C4-2B (cell line): ENCODE results near the gene RASGRF2.
"Not testable (repeated sequence)": the region's sequence is repeated elsewhere in the genome, so short reads cannot be mapped to it uniquely, and the experiment has no call there.

Experiments used
- H3K27ac ChIP-seq: fragments of 450-650 bp; 2 replicates; pipeline ENCODE4 v1.5.1; 2017
- CTCF ChIP-seq: fragments of 450-650 bp; conservative IDR thresholded peaks from 2 replicates; pipeline ENCODE4 v1.5.1; 2017; ENCODE audit warnings: mild to moderate bottlenecking
- ZFX ChIP-seq: fragments of 450-650 bp; IDR thresholded peaks from 2 replicates; pipeline ENCODE4 v1.6.1; 2017

RASGRF2 gene

DNA sequence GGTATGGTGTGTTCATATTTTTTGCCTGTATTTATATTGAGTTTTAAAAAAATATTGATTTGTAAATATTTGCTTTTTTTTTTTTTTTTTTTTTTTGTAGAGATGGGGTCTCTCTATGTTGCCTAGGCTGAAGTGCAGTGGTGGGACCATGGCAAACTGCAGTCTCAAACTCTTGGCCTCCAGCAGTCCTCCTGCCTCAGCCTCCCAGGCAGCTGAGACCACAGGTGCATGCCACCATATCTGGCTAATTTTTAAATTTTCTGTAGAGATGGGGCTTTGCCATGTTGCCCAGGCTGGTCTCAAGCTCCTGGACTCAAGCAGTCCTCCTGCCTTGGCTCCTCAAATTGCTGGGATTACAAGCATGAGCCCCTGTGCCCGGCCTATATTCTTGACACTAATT lies 78.3 kb downstream of the RASGRF2 start:
- no peak overlapping the region for H3K27ac ChIP-seq
- no peak for TF ChIP-seq CTCF
- TF ChIP-seq ZFX, result no peak

GRCh38 chr5:81044868-81045267 lies 84.7 kb downstream of the RASGRF2 start:
- no peak overlapping the region for H3K27ac ChIP-seq
- TF ChIP-seq CTCF (no peak), ZFX (no peak)

GRCh38 chr5:81045389-81045807 lies 85.2 kb downstream of the RASGRF2 start:
- TF ChIP-seq CTCF, result no peak
- no peak overlapping the region for H3K27ac ChIP-seq

- no peak for TF ChIP-seq ZFX
- TF ChIP-seq CTCF, result no peak
- no peak overlapping the region for H3K27ac ChIP-seq
These were observed 85.9 kb downstream of the RASGRF2 start for GRCh38 chr5:81046041-81046440.

DNA sequence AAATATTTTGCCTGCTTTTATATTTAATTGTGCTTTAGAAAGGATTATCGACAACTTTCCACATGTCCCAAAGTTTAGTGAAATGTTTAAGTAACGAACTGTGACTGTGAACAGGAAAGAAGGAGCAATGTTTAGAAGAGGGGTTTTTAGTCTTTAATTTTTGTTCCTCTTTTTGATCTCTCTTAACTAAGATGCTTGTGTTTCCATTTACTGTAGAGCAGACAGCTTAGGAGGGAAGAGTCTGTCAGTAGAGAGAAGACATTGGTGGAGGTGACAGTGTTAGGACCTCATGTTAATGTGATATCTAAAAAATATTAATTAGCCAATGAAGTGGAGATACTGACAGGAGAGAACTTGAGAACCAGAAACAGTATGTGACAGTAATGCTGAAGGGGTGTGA lies 92.2 kb downstream of the RASGRF2 start:
- TF ChIP-seq ZFX, result no peak
- TF ChIP-seq CTCF, result no peak
- no peak overlapping the region for H3K27ac ChIP-seq

- not testable (repeated sequence) for H3K27ac ChIP-seq
These were observed 93.1 kb downstream of the RASGRF2 start for GRCh38 chr5:81053282-81053681.

DNA sequence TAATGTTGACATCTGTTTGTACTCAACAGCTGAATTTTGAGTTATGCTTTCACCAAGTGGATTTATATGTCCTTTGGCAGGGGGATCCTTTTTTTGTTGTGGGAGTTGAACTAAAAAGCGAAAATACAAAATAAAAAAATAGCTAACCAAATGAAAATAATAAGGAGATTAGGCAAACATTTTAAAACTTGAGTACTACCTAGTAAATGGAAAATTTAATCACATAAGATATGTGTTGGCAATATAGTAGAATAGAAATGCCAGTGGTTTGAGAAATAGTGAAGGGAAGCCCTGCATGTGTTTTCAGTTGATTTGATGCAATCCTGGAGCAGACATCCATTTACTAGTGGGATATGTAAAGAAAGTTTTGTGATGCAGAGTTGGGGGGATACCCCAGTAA lies 98.0 kb downstream of the RASGRF2 start:
- TF ChIP-seq ZFX, result no peak
- TF ChIP-seq CTCF, result no peak
- H3K27ac ChIP-seq, result no peak overlapping the region

- TF ChIP-seq CTCF (no peak), ZFX (no peak)
- H3K27ac ChIP-seq, result no peak overlapping the region
These were observed 105.3 kb downstream of the RASGRF2 start for GRCh38 chr5:81065492-81065891.
